ENCODE data around the gene CRYBG1. TPM values are rescaled to one million over a fixed set of nuclear protein-coding genes. Genes with fewer than 3 reads are reported as not detected.

The CRYBG1 gene
- total and polyA plus RNA-seq, 2 of the 13 experiments (the other 11 are each of a cell fraction or from before 2014, with no cell fraction given), result 10.1 to 21.9 TPM

DNA sequence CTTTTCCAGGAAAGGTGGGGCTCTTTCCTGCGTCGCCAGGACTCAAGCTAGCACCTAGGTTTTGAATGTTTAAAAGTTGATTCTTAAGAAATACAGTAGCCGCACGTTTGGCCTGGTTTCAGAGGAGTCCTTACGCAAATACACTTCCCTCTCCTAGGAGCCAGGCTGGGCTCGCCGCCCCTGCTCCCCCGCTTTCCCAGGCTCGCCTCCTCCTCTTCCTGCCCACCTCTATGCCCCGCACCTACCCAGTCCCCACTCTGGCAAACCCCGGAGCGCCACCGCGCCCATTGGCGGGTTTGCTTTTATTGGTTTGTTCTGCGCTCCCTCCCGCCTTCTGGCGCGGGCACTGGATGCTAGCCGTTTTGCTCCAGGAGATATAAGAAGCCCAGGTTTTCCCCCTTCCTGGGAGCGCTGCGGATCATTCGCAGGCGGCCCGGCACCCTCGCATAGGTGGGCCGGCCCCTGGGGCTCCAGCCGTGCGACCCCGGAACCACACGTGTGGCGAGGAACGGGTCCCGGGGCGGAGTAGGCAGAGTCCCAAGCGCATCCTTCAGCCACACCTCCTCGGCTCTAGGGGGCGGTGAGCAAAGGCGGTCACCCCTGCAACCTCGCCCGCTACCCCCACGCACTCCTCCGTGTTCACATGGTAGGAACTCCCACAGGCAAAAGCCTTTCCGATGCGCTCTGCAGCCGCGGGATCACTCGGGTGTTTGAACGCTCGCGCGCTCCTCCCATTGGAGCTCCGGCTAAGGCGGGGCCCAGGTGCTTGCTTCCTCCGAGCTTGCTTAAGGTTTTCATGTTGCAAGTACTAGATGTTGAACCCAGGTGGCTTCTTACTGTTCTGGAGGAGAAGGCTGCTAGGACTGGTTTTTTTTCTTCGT is 149.8 kb downstream of the CRYBG1 start (continued):
- TF ChIP-seq, protein P1, sequence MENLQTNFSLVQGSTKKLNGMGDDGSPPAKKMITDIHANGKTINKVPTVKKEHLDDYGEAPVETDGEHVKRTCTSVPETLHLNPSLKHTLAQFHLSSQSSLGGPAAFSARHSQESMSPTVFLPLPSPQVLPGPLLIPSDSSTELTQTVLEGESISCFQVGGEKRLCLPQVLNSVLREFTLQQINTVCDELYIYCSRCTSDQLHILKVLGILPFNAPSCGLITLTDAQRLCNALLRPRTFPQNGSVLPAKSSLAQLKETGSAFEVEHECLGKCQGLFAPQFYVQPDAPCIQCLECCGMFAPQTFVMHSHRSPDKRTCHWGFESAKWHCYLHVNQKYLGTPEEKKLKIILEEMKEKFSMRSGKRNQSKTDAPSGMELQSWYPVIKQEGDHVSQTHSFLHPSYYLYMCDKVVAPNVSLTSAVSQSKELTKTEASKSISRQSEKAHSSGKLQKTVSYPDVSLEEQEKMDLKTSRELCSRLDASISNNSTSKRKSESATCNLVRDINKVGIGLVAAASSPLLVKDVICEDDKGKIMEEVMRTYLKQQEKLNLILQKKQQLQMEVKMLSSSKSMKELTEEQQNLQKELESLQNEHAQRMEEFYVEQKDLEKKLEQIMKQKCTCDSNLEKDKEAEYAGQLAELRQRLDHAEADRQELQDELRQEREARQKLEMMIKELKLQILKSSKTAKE (CRISPR knock-in tag; IDR thresholded peaks at IDR 0.05; ENCODE audit: borderline replicate concordance), result no peak
- TF ChIP-seq ZNF879 (CRISPR knock-in tag; IDR thresholded peaks at IDR 0.05) (no peak), IKZF5 (CRISPR knock-in tag; IDR thresholded peaks at IDR 0.05) (no peak), ZBTB8A (CRISPR knock-in tag; IDR thresholded peaks at IDR 0.05; ENCODE audit: borderline replicate concordance, low read depth) (no peak), RFX3 (CRISPR knock-in tag; IDR thresholded peaks at IDR 0.05) (no peak), ZNF350 (CRISPR knock-in tag; IDR thresholded peaks at IDR 0.05; ENCODE audit: borderline replicate concordance, low read depth) (peak; percentile 35; the same call in 1 of the 2 replicates), ZNF253 (CRISPR knock-in tag; IDR thresholded peaks at IDR 0.05; ENCODE audit: borderline replicate concordance) (no peak), MAX (IDR thresholded peaks at IDR 0.05) (peak; percentile 68), ERF (CRISPR knock-in tag; IDR thresholded peaks at IDR 0.05) (no peak), NFE2 (CRISPR knock-in tag; IDR thresholded peaks at IDR 0.05) (no peak), KDM4B (CRISPR knock-in tag; IDR thresholded peaks at IDR 0.05) (no peak), ZNF652 (CRISPR knock-in tag; IDR thresholded peaks at IDR 0.05; ENCODE audit: borderline replicate concordance, low read depth) (no peak), U2AF1 (optimal IDR thresholded peaks at IDR 0.05; ENCODE audit: low read depth, low read length) (no peak), BCL6 (CRISPR knock-in tag; IDR thresholded peaks at IDR 0.05) (no peak), UBTF (CRISPR knock-in tag; IDR thresholded peaks at IDR 0.05) (peak; percentile 65)
- TF ChIP-seq, protein P2, sequence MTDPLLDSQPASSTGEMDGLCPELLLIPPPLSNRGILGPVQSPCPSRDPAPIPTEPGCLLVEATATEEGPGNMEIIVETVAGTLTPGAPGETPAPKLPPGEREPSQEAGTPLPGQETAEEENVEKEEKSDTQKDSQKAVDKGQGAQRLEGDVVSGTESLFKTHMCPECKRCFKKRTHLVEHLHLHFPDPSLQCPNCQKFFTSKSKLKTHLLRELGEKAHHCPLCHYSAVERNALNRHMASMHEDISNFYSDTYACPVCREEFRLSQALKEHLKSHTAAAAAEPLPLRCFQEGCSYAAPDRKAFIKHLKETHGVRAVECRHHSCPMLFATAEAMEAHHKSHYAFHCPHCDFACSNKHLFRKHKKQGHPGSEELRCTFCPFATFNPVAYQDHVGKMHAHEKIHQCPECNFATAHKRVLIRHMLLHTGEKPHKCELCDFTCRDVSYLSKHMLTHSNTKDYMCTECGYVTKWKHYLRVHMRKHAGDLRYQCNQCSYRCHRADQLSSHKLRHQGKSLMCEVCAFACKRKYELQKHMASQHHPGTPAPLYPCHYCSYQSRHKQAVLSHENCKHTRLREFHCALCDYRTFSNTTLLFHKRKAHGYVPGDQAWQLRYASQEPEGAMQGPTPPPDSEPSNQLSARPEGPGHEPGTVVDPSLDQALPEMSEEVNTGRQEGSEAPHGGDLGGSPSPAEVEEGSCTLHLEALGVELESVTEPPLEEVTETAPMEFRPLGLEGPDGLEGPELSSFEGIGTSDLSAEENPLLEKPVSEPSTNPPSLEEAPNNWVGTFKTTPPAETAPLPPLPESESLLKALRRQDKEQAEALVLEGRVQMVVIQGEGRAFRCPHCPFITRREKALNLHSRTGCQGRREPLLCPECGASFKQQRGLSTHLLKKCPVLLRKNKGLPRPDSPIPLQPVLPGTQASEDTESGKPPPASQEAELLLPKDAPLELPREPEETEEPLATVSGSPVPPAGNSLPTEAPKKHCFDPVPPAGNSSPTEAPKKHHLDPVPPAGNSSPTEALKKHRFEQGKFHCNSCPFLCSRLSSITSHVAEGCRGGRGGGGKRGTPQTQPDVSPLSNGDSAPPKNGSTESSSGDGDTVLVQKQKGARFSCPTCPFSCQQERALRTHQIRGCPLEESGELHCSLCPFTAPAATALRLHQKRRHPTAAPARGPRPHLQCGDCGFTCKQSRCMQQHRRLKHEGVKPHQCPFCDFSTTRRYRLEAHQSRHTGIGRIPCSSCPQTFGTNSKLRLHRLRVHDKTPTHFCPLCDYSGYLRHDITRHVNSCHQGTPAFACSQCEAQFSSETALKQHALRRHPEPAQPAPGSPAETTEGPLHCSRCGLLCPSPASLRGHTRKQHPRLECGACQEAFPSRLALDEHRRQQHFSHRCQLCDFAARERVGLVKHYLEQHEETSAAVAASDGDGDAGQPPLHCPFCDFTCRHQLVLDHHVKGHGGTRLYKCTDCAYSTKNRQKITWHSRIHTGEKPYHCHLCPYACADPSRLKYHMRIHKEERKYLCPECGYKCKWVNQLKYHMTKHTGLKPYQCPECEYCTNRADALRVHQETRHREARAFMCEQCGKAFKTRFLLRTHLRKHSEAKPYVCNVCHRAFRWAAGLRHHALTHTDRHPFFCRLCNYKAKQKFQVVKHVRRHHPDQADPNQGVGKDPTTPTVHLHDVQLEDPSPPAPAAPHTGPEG (CRISPR knock-in tag; IDR thresholded peaks at IDR 0.05), result no peak
